GM21360 (cell line): ENCODE results near the gene NFU1.

Experiments used
- ATAC-seq: cut with Tn5 transposase; IDR thresholded peaks from one replicate; pipeline ENCODE4 v1.9.1; 2021; ENCODE audit warnings: mild to moderate bottlenecking, moderate library complexity; ENCODE audit not compliant: unreplicated experiment

NFU1 gene

DNA sequence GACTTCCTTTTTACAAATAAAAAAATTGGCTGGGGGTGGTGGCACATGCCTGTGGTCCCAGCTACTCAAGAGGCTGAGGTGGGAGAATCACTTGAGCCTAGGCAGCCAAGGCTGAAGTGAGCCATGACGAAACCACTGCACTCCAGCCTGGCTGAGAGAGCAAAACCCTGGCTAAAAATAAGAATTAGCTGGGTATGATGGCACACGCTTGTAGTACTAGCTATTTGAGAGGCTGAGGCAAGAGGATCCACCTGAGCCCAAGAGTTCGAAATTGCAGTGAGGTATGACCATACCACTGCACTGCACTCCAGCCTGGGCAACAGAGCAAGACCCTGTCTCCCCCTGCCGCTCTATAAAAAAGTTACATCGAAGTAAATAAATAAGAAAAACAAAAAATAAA is 83.9 kb downstream of the NFU1 start:
- no peak for ATAC-seq

DNA sequence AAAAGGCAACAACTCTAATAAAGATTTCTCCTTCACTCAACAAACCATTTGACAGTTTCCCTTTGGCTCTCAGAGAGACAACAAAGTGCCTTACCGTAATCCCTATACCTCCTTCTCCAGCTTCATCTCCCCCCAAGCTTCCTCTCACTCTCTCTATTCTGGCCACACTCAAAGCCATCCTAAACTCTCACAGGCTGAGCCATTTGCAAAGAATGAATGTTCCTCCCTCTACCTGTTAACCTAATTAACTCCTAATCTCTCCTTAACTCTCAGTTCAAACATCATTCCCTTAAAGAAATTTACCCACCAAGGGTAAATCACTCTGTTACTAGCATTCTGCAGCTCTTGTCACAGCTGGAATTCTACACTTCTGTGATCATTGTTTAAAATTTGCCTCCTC is 88.5 kb downstream of the NFU1 start:
- ATAC-seq = no peak
